Ectodermal cell (in vitro differentiated cells): Measurements from ENCODE around the gene ZNF195.
A peak's percentile ranks its signal among the peaks of the same experiment; 100 is the strongest.

Source experiments
- H3K27ac ChIP-seq: 2 replicates; pipeline ENCODE4 v1.7.0; 2013; ENCODE audit warnings: mild to moderate bottlenecking, low read depth, low read length; ENCODE audit not compliant: insufficient read depth, poor library complexity, severe bottlenecking
- H3K27me3 ChIP-seq: 2 replicates; pipeline ENCODE4 v1.7.0; 2013; ENCODE audit warnings: mild to moderate bottlenecking, low read length; ENCODE audit not compliant: insufficient read depth, control insufficient read depth, poor library complexity, severe bottlenecking
- H3K36me3 ChIP-seq: one replicate; pipeline ENCODE4 v1.7.0; 2013; ENCODE audit warnings: low read length; ENCODE audit not compliant: control insufficient read depth, insufficient read depth
- H3K4me1 ChIP-seq: one replicate; pipeline ENCODE4 v1.7.0; 2013; ENCODE audit warnings: low read length; ENCODE audit not compliant: control insufficient read depth, insufficient read depth
- H3K4me3 ChIP-seq: 2 replicates; pipeline ENCODE4 v1.7.0; 2013; ENCODE audit warnings: low read depth, low read length, control low read depth; ENCODE audit not compliant: insufficient read depth
- H3K9me3 ChIP-seq: 2 replicates; pipeline ENCODE4 v1.7.0; 2013; ENCODE audit warnings: mild to moderate bottlenecking, low read length, moderate library complexity; ENCODE audit not compliant: control insufficient read depth
- WGBS, 2 experiments: methylation state at CpG; one replicate each; pipeline ENCODE4 v1.1.7; 2013; ENCODE audit warnings: missing lambda C conversion rate in 2 of 2; 5-methylcytosine and 5-hydroxymethylcytosine counted together

ZNF195 gene

GRCh38 chr11:3380706-3381545 is 2.0 kb upstream of the ZNF195 start:
- Histone ChIP-seq H3K4me3 (peak overlapping the region; percentile 33), H3K9me3 (no peaks in the 10 kb centered on the region), H3K4me1 (peaks cover 20% of the 10 kb centered on the region), H3K27ac (no peak overlapping the region), H3K27me3 (no peaks in the 10 kb centered on the region), H3K36me3 (peaks cover 11% of the 10 kb centered on the region)
- WGBS, 2 experiments, result 72 to 85% methylated on average over 12 of the region's 12 CpGs

- Histone ChIP-seq H3K27me3 (no peaks in the 10 kb centered on the region), H3K4me3 (no peak overlapping the region), H3K4me1 (peaks cover 14% of the 10 kb centered on the region), H3K36me3 (peaks cover 30% of the 10 kb centered on the region), H3K27ac (no peak overlapping the region), H3K9me3 (no peaks in the 10 kb centered on the region)
- WGBS, 2 experiments, result 97% methylated on average over 4 of the region's 4 CpGs
Observed at GRCh38 chr11:3375552-3375951, 3.4 kb downstream of the ZNF195 start.

GRCh38 chr11:3370311-3370870 is 8.6 kb downstream of the ZNF195 start:
- Histone ChIP-seq H3K4me3 (no peak overlapping the region), H3K4me1 (no peaks in the 10 kb centered on the region), H3K36me3 (peaks cover 67% of the 10 kb centered on the region), H3K27ac (no peak overlapping the region), H3K27me3 (no peaks in the 10 kb centered on the region), H3K9me3 (no peaks in the 10 kb centered on the region)
- 91% methylated on average over 9 of the region's 9 CpGs for WGBS, 2 experiments

- WGBS, 2 experiments, result 87% methylated on average over 4 of the region's 6 CpGs
- peaks cover 75% of the 10 kb centered on the region for H3K36me3 ChIP-seq
Observed at GRCh38 chr11:3369366-3369765, 9.6 kb downstream of the ZNF195 start.

GRCh38 chr11:3368199-3368598 is 10.7 kb downstream of the ZNF195 start:
- Histone ChIP-seq H3K9me3 (peaks cover 3% of the 10 kb centered on the region), H3K4me3 (no peak overlapping the region), H3K4me1 (no peaks in the 10 kb centered on the region), H3K27ac (no peak overlapping the region), H3K36me3 (peaks cover 85% of the 10 kb centered on the region), H3K27me3 (no peaks in the 10 kb centered on the region)
- WGBS, 2 experiments, result 89 to 97% methylated on average over 3 of the region's 3 CpGs

More at GRCh38 chr11:3369366-3369765, 9.6 kb downstream of the ZNF195 start:
- no peaks in the 10 kb centered on the region for H3K4me1 ChIP-seq
- no peak overlapping the region for H3K27ac ChIP-seq
- no peaks in the 10 kb centered on the region for H3K9me3 ChIP-seq
- H3K27me3 ChIP-seq, result no peaks in the 10 kb centered on the region
- no peak overlapping the region for H3K4me3 ChIP-seq

GRCh38 chr11:3367221-3367620 is 11.7 kb downstream of the ZNF195 start:
- Histone ChIP-seq H3K4me3 (no peak overlapping the region), H3K9me3 (peaks cover 8% of the 10 kb centered on the region), H3K27ac (no peak overlapping the region), H3K4me1 (no peaks in the 10 kb centered on the region), H3K27me3 (no peaks in the 10 kb centered on the region), H3K36me3 (peaks cover 93% of the 10 kb centered on the region)
- no CpG with 5 or more reads among the region's 1 CpG for WGBS, 2 experiments

- Histone ChIP-seq H3K27ac (no peak overlapping the region), H3K4me3 (no peak overlapping the region), H3K4me1 (no peaks in the 10 kb centered on the region), H3K36me3 (peaks cover 55% of the 10 kb centered on the region), H3K9me3 (peaks cover 25% of the 10 kb centered on the region), H3K27me3 (no peaks in the 10 kb centered on the region)
- WGBS, 2 experiments, result 99 to 100% methylated on average over 5 of the region's 5 CpGs
Observed at GRCh38 chr11:3359092-3359824, 19.7 kb downstream of the ZNF195 start.

- H3K9me3 ChIP-seq, result peaks cover 22% of the 10 kb centered on the region
- peaks cover 44% of the 10 kb centered on the region for H3K36me3 ChIP-seq
- H3K4me3 ChIP-seq, result no peak overlapping the region
- H3K4me1 ChIP-seq, result no peaks in the 10 kb centered on the region
- no peaks in the 10 kb centered on the region for H3K27me3 ChIP-seq
- H3K27ac ChIP-seq, result no peak overlapping the region
- 93 to 96% methylated on average over 9 of the region's 11 CpGs for WGBS, 2 experiments
Observed at GRCh38 chr11:3357994-3358676, 20.8 kb downstream of the ZNF195 start.

GRCh38 chr11:3357302-3357701 is 21.6 kb downstream of the ZNF195 start:
- Histone ChIP-seq H3K9me3 (peaks cover 18% of the 10 kb centered on the region), H3K4me3 (no peak overlapping the region)
- WGBS, 2 experiments, result 93 to 95% methylated on average over 11 of the region's 11 CpGs

GRCh38 chr11:3356858-3357257 is 22.1 kb downstream of the ZNF195 start:
- peaks cover 18% of the 10 kb centered on the region for H3K9me3 ChIP-seq
- WGBS, 2 experiments, result 95 to 97% methylated on average over 10 of the region's 10 CpGs
- H3K27ac ChIP-seq, result no peak overlapping the region
- H3K27me3 ChIP-seq, result no peaks in the 10 kb centered on the region
- no peaks in the 10 kb centered on the region for H3K4me1 ChIP-seq
- H3K4me3 ChIP-seq, result no peak overlapping the region
- peaks cover 35% of the 10 kb centered on the region for H3K36me3 ChIP-seq

More at GRCh38 chr11:3357302-3357701, 21.6 kb downstream of the ZNF195 start:
- H3K4me1 ChIP-seq, result no peaks in the 10 kb centered on the region
- no peaks in the 10 kb centered on the region for H3K27me3 ChIP-seq
- H3K36me3 ChIP-seq, result peaks cover 37% of the 10 kb centered on the region
- H3K27ac ChIP-seq, result no peak overlapping the region
